ENCODE measurements around the gene PDE2A. TPM values are rescaled to one million over a fixed set of nuclear protein-coding genes. Genes with fewer than 3 reads are reported as not detected.

PDE2A gene
- total RNA-seq, 1 experiment from 2014 or later, result 1.9 TPM

- no peaks in the 10 kb centered on the region for H3K36me3 ChIP-seq (replicated peaks; ENCODE audit: control insufficient read depth, insufficient read depth, low read length)
- H3K27me3 ChIP-seq (ENCODE audit: control insufficient read depth, insufficient read depth, low read length), result peaks cover 4% of the 10 kb centered on the region
- H3K4me3 ChIP-seq (ENCODE audit: insufficient read depth, low read depth, low read length), result no peak overlapping the region
- no peak for DNase-seq
Observed at GRCh38 chr11:72647882-72648281, 26.3 kb downstream of the PDE2A start.

GRCh38 chr11:72646472-72646871 lies 27.8 kb downstream of the PDE2A start:
- no peaks in the 10 kb centered on the region for H3K36me3 ChIP-seq (replicated peaks; ENCODE audit: control insufficient read depth, insufficient read depth, low read length)
- DNase-seq, result no peak
- H3K27me3 ChIP-seq (ENCODE audit: control insufficient read depth, insufficient read depth, low read length), result peaks cover 16% of the 10 kb centered on the region
- H3K4me3 ChIP-seq (ENCODE audit: insufficient read depth, low read depth, low read length), result no peak overlapping the region

- no peak for DNase-seq
- Histone ChIP-seq H3K4me3 (ENCODE audit: insufficient read depth, low read depth, low read length) (no peak overlapping the region), H3K27me3 (ENCODE audit: control insufficient read depth, insufficient read depth, low read length) (peaks cover 20% of the 10 kb centered on the region)
Observed at GRCh38 chr11:72646024-72646423, 28.2 kb downstream of the PDE2A start.

GRCh38 chr11:72643547-72643946 lies 30.7 kb downstream of the PDE2A start:
- Histone ChIP-seq H3K27me3 (ENCODE audit: control insufficient read depth, insufficient read depth, low read length) (peaks cover 38% of the 10 kb centered on the region), H3K36me3 (replicated peaks; ENCODE audit: control insufficient read depth, insufficient read depth, low read length) (no peaks in the 10 kb centered on the region), H3K4me3 (ENCODE audit: insufficient read depth, low read depth, low read length) (peak overlapping the region; percentile 41; the same call in 1 of the 2 replicates)
- DNase-seq, result no peak

More at GRCh38 chr11:72646024-72646423, 28.2 kb downstream of the PDE2A start:
- H3K36me3 ChIP-seq (replicated peaks; ENCODE audit: control insufficient read depth, insufficient read depth, low read length), result no peaks in the 10 kb centered on the region

GRCh38 chr11:72642884-72643522 lies 31.2 kb downstream of the PDE2A start:
- no peaks in the 10 kb centered on the region for H3K36me3 ChIP-seq (replicated peaks; ENCODE audit: control insufficient read depth, insufficient read depth, low read length)
- peak; percentile 97 for DNase-seq
- H3K4me3 ChIP-seq (ENCODE audit: insufficient read depth, low read depth, low read length), result peak overlapping the region; percentile 41
- H3K27me3 ChIP-seq (ENCODE audit: control insufficient read depth, insufficient read depth, low read length), result peaks cover 38% of the 10 kb centered on the region

- peak; percentile 95 for DNase-seq
- Histone ChIP-seq H3K4me3 (ENCODE audit: insufficient read depth, low read depth, low read length) (peak overlapping the region; percentile 41), H3K36me3 (replicated peaks; ENCODE audit: control insufficient read depth, insufficient read depth, low read length) (no peaks in the 10 kb centered on the region), H3K27me3 (ENCODE audit: control insufficient read depth, insufficient read depth, low read length) (peaks cover 38% of the 10 kb centered on the region)
Observed at GRCh38 chr11:72642043-72642883, 32.0 kb downstream of the PDE2A start.

- peak overlapping the region; percentile 17; the same call in 1 of the 2 replicates for H3K4me3 ChIP-seq (ENCODE audit: insufficient read depth, low read depth, low read length)
- no peak for DNase-seq
- H3K36me3 ChIP-seq (replicated peaks; ENCODE audit: control insufficient read depth, insufficient read depth, low read length), result no peaks in the 10 kb centered on the region
- H3K27me3 ChIP-seq (ENCODE audit: control insufficient read depth, insufficient read depth, low read length), result peaks cover 38% of the 10 kb centered on the region
Observed at GRCh38 chr11:72641522-72642042, 32.6 kb downstream of the PDE2A start.

- no peaks in the 10 kb centered on the region for H3K36me3 ChIP-seq (replicated peaks; ENCODE audit: control insufficient read depth, insufficient read depth, low read length)
- no peak overlapping the region for H3K4me3 ChIP-seq (ENCODE audit: insufficient read depth, low read depth, low read length)
- DNase-seq, result no peak
- peaks cover 38% of the 10 kb centered on the region for H3K27me3 ChIP-seq (ENCODE audit: control insufficient read depth, insufficient read depth, low read length)
Observed at GRCh38 chr11:72639502-72640375, 34.5 kb downstream of the PDE2A start.

GRCh38 chr11:72637926-72638325 lies 36.3 kb downstream of the PDE2A start:
- Histone ChIP-seq H3K27me3 (ENCODE audit: control insufficient read depth, insufficient read depth, low read length) (peaks cover 34% of the 10 kb centered on the region), H3K4me3 (ENCODE audit: insufficient read depth, low read depth, low read length) (no peak overlapping the region), H3K36me3 (replicated peaks; ENCODE audit: control insufficient read depth, insufficient read depth, low read length) (no peaks in the 10 kb centered on the region)
- DNase-seq, result no peak

- H3K36me3 ChIP-seq (replicated peaks; ENCODE audit: control insufficient read depth, insufficient read depth, low read length), result no peaks in the 10 kb centered on the region
Observed at GRCh38 chr11:72637198-72637597, 37.0 kb downstream of the PDE2A start.

GRCh38 chr11:72636376-72636775 lies 37.8 kb downstream of the PDE2A start:
- no peak for DNase-seq
- Histone ChIP-seq H3K27me3 (ENCODE audit: control insufficient read depth, insufficient read depth, low read length) (peaks cover 21% of the 10 kb centered on the region), H3K36me3 (replicated peaks; ENCODE audit: control insufficient read depth, insufficient read depth, low read length) (no peaks in the 10 kb centered on the region), H3K4me3 (ENCODE audit: insufficient read depth, low read depth, low read length) (no peak overlapping the region)

More at GRCh38 chr11:72637198-72637597, 37.0 kb downstream of the PDE2A start:
- Histone ChIP-seq H3K27me3 (ENCODE audit: control insufficient read depth, insufficient read depth, low read length) (peaks cover 29% of the 10 kb centered on the region), H3K4me3 (ENCODE audit: insufficient read depth, low read depth, low read length) (no peak overlapping the region)
- DNase-seq, result no peak

- Histone ChIP-seq H3K36me3 (replicated peaks; ENCODE audit: control insufficient read depth, insufficient read depth, low read length) (no peaks in the 10 kb centered on the region), H3K4me3 (ENCODE audit: insufficient read depth, low read depth, low read length) (no peak overlapping the region), H3K27me3 (ENCODE audit: control insufficient read depth, insufficient read depth, low read length) (peaks cover 16% of the 10 kb centered on the region)
- DNase-seq, result peak; percentile 83
Observed at GRCh38 chr11:72635933-72636332, 38.3 kb downstream of the PDE2A start.

- Histone ChIP-seq H3K36me3 (replicated peaks; ENCODE audit: control insufficient read depth, insufficient read depth, low read length) (no peaks in the 10 kb centered on the region), H3K4me3 (ENCODE audit: insufficient read depth, low read depth, low read length) (no peak overlapping the region), H3K27me3 (ENCODE audit: control insufficient read depth, insufficient read depth, low read length) (peaks cover 11% of the 10 kb centered on the region)
- DNase-seq, result no peak
Observed at GRCh38 chr11:72635309-72635915, 38.8 kb downstream of the PDE2A start.

All from H7 (cell line).